Neural progenitor cell (in vitro differentiated cells): ENCODE data around the gene GPR137C. TPM values are rescaled to one million over a fixed set of nuclear protein-coding genes. Genes with fewer than 3 reads are reported as not detected.

ENCODE experiments used
- DNase-seq: peaks from one replicate; pipeline ENCODE4 v3.0.0-alpha.2; 2016; ENCODE audit warnings: low spot score
- H2AFZ ChIP-seq: fragments of 200-600 bp; sonication (generic); replicated peaks from 2 replicates; pipeline ENCODE4 v1.6.1; 2016; ENCODE audit warnings: antibody characterized with exemption
- H3F3A ChIP-seq: fragments of 200-600 bp; sonication (generic); 2 replicates; pipeline ENCODE4 v1.6.1; 2016; ENCODE audit warnings: antibody characterized with exemption, low read depth
- H3K27ac ChIP-seq: fragments of 200-600 bp; sonication (generic); 2 replicates; pipeline ENCODE4 v1.5.1; 2016; ENCODE audit warnings: mild to moderate bottlenecking
- H3K27me3 ChIP-seq: fragments of 200-600 bp; sonication (generic); 2 replicates; pipeline ENCODE4 v1.6.1; 2016; ENCODE audit warnings: mild to moderate bottlenecking, moderate library complexity
- H3K36me3 ChIP-seq: fragments of 200-600 bp; sonication (generic); 2 replicates; pipeline ENCODE4 v1.5.1; 2016
- H3K4me1 ChIP-seq: fragments of 200-600 bp; sonication (generic); 2 replicates; pipeline ENCODE4 v1.6.1; 2016; ENCODE audit warnings: mixed run types
- H3K4me2 ChIP-seq: fragments of 200-600 bp; sonication (generic); 2 replicates; pipeline ENCODE4 v1.6.1; 2016
- H3K4me3 ChIP-seq: fragments of 200-600 bp; sonication (generic); 2 replicates; pipeline ENCODE4 v1.5.1; 2016
- H3K79me2 ChIP-seq: fragments of 200-600 bp; sonication (generic); 2 replicates; pipeline ENCODE4 v1.6.1; 2016; ENCODE audit warnings: low read depth
- H3K9ac ChIP-seq: fragments of 200-600 bp; sonication (generic); 2 replicates; pipeline ENCODE4 v1.6.1; 2016
- H3K9me3 ChIP-seq: fragments of 200-600 bp; sonication (generic); 2 replicates; pipeline ENCODE4 v1.5.1; 2016; ENCODE audit warnings: low read depth
- H4K20me1 ChIP-seq: fragments of 200-600 bp; sonication (generic); 2 replicates; pipeline ENCODE4 v1.6.1; 2016; ENCODE audit warnings: low read depth
- H3K27ac Mint-ChIP-seq: 3 replicates; pipeline ENCODE4 v1.8.0; 2021; ENCODE audit warnings: mixed read lengths
- H3K27me3 Mint-ChIP-seq: 2 replicates; pipeline ENCODE4 v1.8.0; 2022; ENCODE audit warnings: low read depth, mild to moderate bottlenecking, inconsistent platforms, moderate library complexity, mixed read lengths; ENCODE audit not compliant: insufficient read depth
- H3K36me3 Mint-ChIP-seq: 3 replicates; pipeline ENCODE4 v1.8.0; 2021; ENCODE audit warnings: mixed read lengths
- H3K4me1 Mint-ChIP-seq: 3 replicates; pipeline ENCODE4 v1.8.0; 2021; ENCODE audit warnings: mixed read lengths
- H3K4me3 Mint-ChIP-seq: 3 replicates; pipeline ENCODE4 v1.8.0; 2021; ENCODE audit warnings: mild to moderate bottlenecking, moderate library complexity, mixed read lengths
- H3K9me3 Mint-ChIP-seq: 3 replicates; pipeline ENCODE4 v1.8.0; 2020; ENCODE audit warnings: mixed read lengths
- EZH2 ChIP-seq: fragments of 200-600 bp; sonication (generic); IDR thresholded peaks from 2 replicates; pipeline ENCODE4 v1.6.1; 2017; ENCODE audit warnings: antibody characterized with exemption, mild to moderate bottlenecking, moderate library complexity
- EZH2phosphoT487 ChIP-seq: fragments of 200-600 bp; sonication (generic); IDR thresholded peaks from 2 replicates; pipeline ENCODE4 v1.6.1; 2017; ENCODE audit warnings: antibody characterized with exemption
- total RNA-seq: library from RNA; depleted of rRNA; stranded (reverse); fragments of >200 nt; gene quantifications from 2 replicates; pipeline ENCODE4 v1.2.3, GENCODE V29; 2015; ENCODE audit warnings: low replicate concordance
- TF ChIP-seq, protein P1 (sequence below): fragments of 200-600 bp; sonication (generic); IDR thresholded peaks from 2 replicates; pipeline ENCODE4 v1.5.1; 2017; ENCODE audit warnings: antibody characterized with exemption, mild to moderate bottlenecking

Gene GPR137C
- total RNA-seq, 1 donor from 2014 or later: 9.3 TPM

DNA sequence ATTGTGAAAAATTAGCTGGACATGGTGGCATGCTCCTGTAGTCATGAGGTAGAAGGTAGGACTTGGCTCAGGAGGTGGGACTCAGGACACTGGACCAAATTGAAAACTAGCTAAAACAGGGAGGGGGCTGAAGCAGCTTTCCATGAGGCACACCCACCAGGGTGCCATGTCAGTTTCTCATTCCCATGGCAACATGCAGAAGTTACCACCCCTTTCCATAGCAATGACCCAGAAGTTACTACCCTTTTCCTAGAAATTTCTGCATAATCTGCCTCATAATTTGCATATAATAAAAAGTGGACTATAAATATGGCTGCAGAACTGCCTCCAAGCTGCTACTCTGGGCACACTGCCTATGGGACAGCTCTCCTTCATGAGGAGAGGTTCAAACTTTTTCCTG lies 104.3 kb downstream of the GPR137C start:
- H3K36me3 Mint-ChIP-seq: peaks cover 10% of the 10 kb centered on the region
- Histone ChIP-seq H3K4me1 (no peaks in the 10 kb centered on the region), H3F3A (peaks cover 6% of the 10 kb centered on the region), H3K36me3 (peaks cover 15% of the 10 kb centered on the region), H3K9ac (no peak overlapping the region), H3K9me3 (no peaks in the 10 kb centered on the region), H3K27ac (no peak overlapping the region), H4K20me1 (no peaks in the 10 kb centered on the region), H3K27me3 (no peaks in the 10 kb centered on the region), H3K79me2 (no peaks in the 10 kb centered on the region), H3K4me3 (no peak overlapping the region), H3K4me2 (no peak overlapping the region), H2AFZ (no peak overlapping the region)
- no peaks in the 10 kb centered on the region for H3K4me1 Mint-ChIP-seq
- TF ChIP-seq EZH2 (no peak), EZH2phosphoT487 (no peak)
- TF ChIP-seq, protein P1, sequence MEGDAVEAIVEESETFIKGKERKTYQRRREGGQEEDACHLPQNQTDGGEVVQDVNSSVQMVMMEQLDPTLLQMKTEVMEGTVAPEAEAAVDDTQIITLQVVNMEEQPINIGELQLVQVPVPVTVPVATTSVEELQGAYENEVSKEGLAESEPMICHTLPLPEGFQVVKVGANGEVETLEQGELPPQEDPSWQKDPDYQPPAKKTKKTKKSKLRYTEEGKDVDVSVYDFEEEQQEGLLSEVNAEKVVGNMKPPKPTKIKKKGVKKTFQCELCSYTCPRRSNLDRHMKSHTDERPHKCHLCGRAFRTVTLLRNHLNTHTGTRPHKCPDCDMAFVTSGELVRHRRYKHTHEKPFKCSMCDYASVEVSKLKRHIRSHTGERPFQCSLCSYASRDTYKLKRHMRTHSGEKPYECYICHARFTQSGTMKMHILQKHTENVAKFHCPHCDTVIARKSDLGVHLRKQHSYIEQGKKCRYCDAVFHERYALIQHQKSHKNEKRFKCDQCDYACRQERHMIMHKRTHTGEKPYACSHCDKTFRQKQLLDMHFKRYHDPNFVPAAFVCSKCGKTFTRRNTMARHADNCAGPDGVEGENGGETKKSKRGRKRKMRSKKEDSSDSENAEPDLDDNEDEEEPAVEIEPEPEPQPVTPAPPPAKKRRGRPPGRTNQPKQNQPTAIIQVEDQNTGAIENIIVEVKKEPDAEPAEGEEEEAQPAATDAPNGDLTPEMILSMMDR: no peak
- no peak for DNase-seq
- no peak overlapping the region for H3K27ac Mint-ChIP-seq
- no peaks in the 10 kb centered on the region for H3K27me3 Mint-ChIP-seq
- H3K9me3 Mint-ChIP-seq: no peaks in the 10 kb centered on the region
- no peak overlapping the region for H3K4me3 Mint-ChIP-seq

DNA sequence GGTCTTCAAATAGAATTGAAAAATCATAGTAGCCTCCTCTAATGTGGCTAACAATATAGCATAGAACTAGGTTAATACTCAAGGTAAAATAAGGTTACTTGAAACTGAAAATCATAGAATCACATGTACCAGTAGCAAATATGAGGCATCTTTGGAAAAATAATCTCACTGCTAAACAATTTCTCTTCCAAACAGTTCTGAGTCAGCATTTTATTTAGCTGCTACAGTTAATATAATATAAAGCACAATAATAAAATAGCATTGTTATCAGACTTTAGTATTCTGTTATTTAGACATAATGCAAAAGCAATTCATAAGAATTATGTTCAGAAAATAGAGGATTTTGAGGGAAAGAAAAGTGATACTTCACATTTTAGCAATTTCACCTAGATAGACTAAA lies 107.7 kb downstream of the GPR137C start:
- no peak overlapping the region for H3K4me2 ChIP-seq
- Mint-ChIP-seq H3K4me1 (no peaks in the 10 kb centered on the region), H3K4me3 (no peak overlapping the region), H3K36me3 (peaks cover 13% of the 10 kb centered on the region), H3K27me3 (no peaks in the 10 kb centered on the region), H3K9me3 (no peaks in the 10 kb centered on the region), H3K27ac (no peak overlapping the region)
- H3K9ac ChIP-seq: no peak overlapping the region
- H3K27ac ChIP-seq: no peak overlapping the region
- TF ChIP-seq, protein P1: no peak
- TF ChIP-seq EZH2: no peak
- no peak for TF ChIP-seq EZH2phosphoT487
- H3K36me3 ChIP-seq: peaks cover 10% of the 10 kb centered on the region
- H3F3A ChIP-seq: no peaks in the 10 kb centered on the region
- H4K20me1 ChIP-seq: no peaks in the 10 kb centered on the region
- H3K27me3 ChIP-seq: no peaks in the 10 kb centered on the region
- H3K4me3 ChIP-seq: no peak overlapping the region
- H3K4me1 ChIP-seq: peaks cover 9% of the 10 kb centered on the region
- H2AFZ ChIP-seq: no peak overlapping the region
- no peaks in the 10 kb centered on the region for H3K79me2 ChIP-seq
- no peak for DNase-seq
- no peaks in the 10 kb centered on the region for H3K9me3 ChIP-seq

DNA sequence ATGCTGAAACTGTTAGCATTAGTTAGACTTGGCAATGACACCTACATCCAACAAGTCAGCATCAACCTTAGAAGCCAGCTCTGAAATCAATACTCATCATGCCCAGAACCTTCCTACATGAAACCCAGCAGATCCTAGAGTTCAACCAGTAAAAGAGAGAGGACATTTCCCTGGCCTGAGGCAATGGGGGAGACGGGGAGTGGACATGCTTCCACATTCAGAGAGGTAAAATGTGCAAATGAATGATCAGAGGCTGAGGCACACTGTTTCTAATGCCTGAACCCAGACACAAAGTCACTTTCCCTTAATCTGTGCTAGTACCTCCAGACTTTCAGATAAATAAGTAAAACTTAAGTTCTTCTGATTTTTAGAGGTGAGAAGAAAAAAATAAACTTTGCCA lies 108.2 kb downstream of the GPR137C start:
- no peaks in the 10 kb centered on the region for H3K9me3 Mint-ChIP-seq
- no peaks in the 10 kb centered on the region for H3K4me1 Mint-ChIP-seq
- Histone ChIP-seq H3K27ac (no peak overlapping the region), H3K4me3 (no peak overlapping the region), H2AFZ (no peak overlapping the region), H3K9ac (no peak overlapping the region), H3K27me3 (no peaks in the 10 kb centered on the region), H3K9me3 (no peaks in the 10 kb centered on the region), H3K4me1 (peaks cover 9% of the 10 kb centered on the region), H3K36me3 (peaks cover 13% of the 10 kb centered on the region), H3K4me2 (no peak overlapping the region), H3K79me2 (no peaks in the 10 kb centered on the region), H4K20me1 (no peaks in the 10 kb centered on the region), H3F3A (peaks cover 4% of the 10 kb centered on the region)
- H3K27ac Mint-ChIP-seq: no peak overlapping the region
- TF ChIP-seq EZH2phosphoT487: no peak
- TF ChIP-seq, protein P1: no peak
- no peak for TF ChIP-seq EZH2
- no peak for DNase-seq
- H3K4me3 Mint-ChIP-seq: no peak overlapping the region
- no peaks in the 10 kb centered on the region for H3K27me3 Mint-ChIP-seq
- peaks cover 16% of the 10 kb centered on the region for H3K36me3 Mint-ChIP-seq

DNA sequence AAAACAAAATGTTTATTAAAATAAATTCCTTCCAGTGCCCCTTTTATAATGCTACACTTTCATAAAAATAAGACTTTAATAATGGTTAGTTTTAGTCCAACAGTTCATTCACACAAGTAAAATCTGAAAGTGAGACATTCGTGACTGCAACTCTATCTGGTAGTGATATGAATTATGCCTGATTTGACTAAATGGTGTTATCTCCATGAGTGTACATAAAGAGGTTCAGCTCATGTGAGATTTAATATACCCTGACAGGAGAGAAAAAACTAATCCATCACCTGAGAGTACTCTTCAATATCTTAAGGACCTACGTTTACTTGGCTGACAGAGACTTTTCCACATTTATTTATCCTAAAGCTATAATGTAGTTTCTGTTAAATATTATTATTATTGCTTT lies 108.7 kb downstream of the GPR137C start:
- TF ChIP-seq EZH2phosphoT487: no peak
- TF ChIP-seq, protein P1: no peak
- TF ChIP-seq EZH2: no peak
- Mint-ChIP-seq H3K9me3 (no peaks in the 10 kb centered on the region), H3K27me3 (no peaks in the 10 kb centered on the region), H3K4me3 (no peak overlapping the region), H3K36me3 (peaks cover 16% of the 10 kb centered on the region), H3K27ac (no peak overlapping the region), H3K4me1 (no peaks in the 10 kb centered on the region)
- H3K36me3 ChIP-seq: peaks cover 15% of the 10 kb centered on the region
- DNase-seq: no peak
- peaks cover 9% of the 10 kb centered on the region for H3F3A ChIP-seq
- H3K79me2 ChIP-seq: no peaks in the 10 kb centered on the region
- H3K27ac ChIP-seq: no peak overlapping the region
- no peak overlapping the region for H3K9ac ChIP-seq
- no peaks in the 10 kb centered on the region for H3K27me3 ChIP-seq
- no peaks in the 10 kb centered on the region for H4K20me1 ChIP-seq
- H2AFZ ChIP-seq: no peak overlapping the region
- no peak overlapping the region for H3K4me2 ChIP-seq
- H3K4me1 ChIP-seq: peaks cover 9% of the 10 kb centered on the region
- no peak overlapping the region for H3K4me3 ChIP-seq
- H3K9me3 ChIP-seq: no peaks in the 10 kb centered on the region
